Skeletal muscle tissue (tissue), 4 donors: ENCODE measurements around the gene KLK12. TPM values are rescaled to one million over a fixed set of nuclear protein-coding genes. Genes with fewer than 3 reads are reported as not detected.

Experiments
- H3K27ac ChIP-seq: one replicate; pipeline ENCODE4 v1.7.0; 2013; ENCODE audit warnings: mild to moderate bottlenecking, low read depth, low read length, inconsistent platforms
- H3K27me3 ChIP-seq, 3 donors: one replicate each; pipeline ENCODE4 v1.7.0; 2013; ENCODE audit warnings: low read length in 3 of 3; ENCODE audit not compliant: control insufficient read depth in 3 of 3, insufficient read depth in 3 of 3
- H3K36me3 ChIP-seq, 3 donors: one replicate each; pipeline ENCODE4 v1.7.0; 2013; ENCODE audit warnings: low read length in 3 of 3; ENCODE audit not compliant: control insufficient read depth in 3 of 3, insufficient read depth in 3 of 3
- H3K4me1 ChIP-seq, 3 donors: one replicate each; pipeline ENCODE4 v1.7.0; 2013; ENCODE audit warnings: low read length in 3 of 3, mild to moderate bottlenecking in 3 of 3; ENCODE audit not compliant: control insufficient read depth in 3 of 3, insufficient read depth in 3 of 3
- H3K4me3 ChIP-seq, 3 donors: one replicate each; pipeline ENCODE4 v1.7.0; 2013; ENCODE audit warnings: low read length in 3 of 3
- H3K9ac ChIP-seq, 3 donors: one replicate each; pipeline ENCODE4 v1.7.0; 2013; ENCODE audit warnings: low read length in 3 of 3, mild to moderate bottlenecking in 3 of 3, moderate library complexity in 2 of 3, low read depth in 1 of 3
- H3K9me3 ChIP-seq, 3 donors: one replicate each; pipeline ENCODE4 v1.7.0; 2013; ENCODE audit warnings: low read length in 3 of 3; ENCODE audit not compliant: control insufficient read depth in 3 of 3
- total RNA-seq: library from RNA; depleted of rRNA; stranded (reverse); fragments of >200 nt; gene quantifications from one replicate; pipeline ENCODE4 v1.2.3, GENCODE V29; 2014
- donor health status: Osteomylitis.

Gene KLK12
- total RNA-seq, 1 donor from 2014 or later, result not detected

DNA sequence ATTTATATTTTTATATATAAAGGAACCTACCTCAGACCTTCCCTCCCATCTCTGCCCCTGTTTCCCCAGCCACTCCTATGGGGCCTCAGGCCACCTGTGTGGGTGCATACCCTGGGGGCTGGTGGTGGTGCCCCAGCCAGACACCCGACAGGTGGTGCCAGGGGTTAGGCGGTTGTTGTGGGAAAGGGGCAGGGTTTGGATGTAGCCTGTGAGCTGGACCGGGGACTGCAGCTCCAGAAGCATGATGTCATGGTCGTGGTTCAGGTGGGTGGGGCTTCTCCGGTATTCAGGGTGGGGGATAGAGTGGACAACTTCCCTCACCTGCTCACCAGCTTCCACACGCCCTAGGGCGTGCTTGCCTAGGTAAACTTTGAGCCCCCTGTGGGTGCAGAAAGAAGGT is 24.9 kb upstream of the KLK12 start:
- peaks cover 10 to 20% (median 11%) of the 10 kb centered on the region in 3 donors for H3K27me3 ChIP-seq
- no peaks in the 10 kb centered on the region for H3K4me1 ChIP-seq
- no peak overlapping the region for H3K27ac ChIP-seq
- no peak overlapping the region for H3K4me3 ChIP-seq
- peaks cover 0 to 2% (median 0%) of the 10 kb centered on the region in 3 donors for H3K9me3 ChIP-seq
- H3K9ac ChIP-seq, result no peak overlapping the region
- H3K36me3 ChIP-seq, result no peaks in the 10 kb centered on the region

DNA sequence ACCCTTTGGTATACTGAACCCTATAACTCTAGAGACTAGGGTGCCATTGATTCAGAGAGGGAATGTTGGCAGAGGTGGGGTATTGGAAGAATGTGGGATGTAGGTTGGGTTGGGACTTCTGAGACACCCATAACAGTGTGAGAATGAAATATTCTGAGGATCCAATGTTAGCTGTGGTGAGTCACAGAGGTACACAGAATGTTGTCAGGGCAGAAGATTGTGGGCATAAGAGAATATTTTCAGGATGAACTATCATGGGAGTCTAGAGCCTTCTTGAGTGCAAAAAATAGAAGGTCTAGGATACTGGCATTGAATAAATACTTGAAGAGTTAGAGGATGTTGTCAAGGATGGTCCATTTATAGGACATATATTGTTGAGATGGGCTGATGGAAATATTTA is 21.1 kb upstream of the KLK12 start:
- no peak overlapping the region for H3K9ac ChIP-seq
- H3K9me3 ChIP-seq, result peaks cover 0 to 3% (median 0%) of the 10 kb centered on the region in 3 donors
- H3K4me1 ChIP-seq, result no peaks in the 10 kb centered on the region
- H3K4me3 ChIP-seq, result no peak overlapping the region
- no peak overlapping the region for H3K27ac ChIP-seq
- no peaks in the 10 kb centered on the region for H3K36me3 ChIP-seq
- H3K27me3 ChIP-seq, result peaks cover 0 to 11% (median 4%) of the 10 kb centered on the region in 3 donors

DNA sequence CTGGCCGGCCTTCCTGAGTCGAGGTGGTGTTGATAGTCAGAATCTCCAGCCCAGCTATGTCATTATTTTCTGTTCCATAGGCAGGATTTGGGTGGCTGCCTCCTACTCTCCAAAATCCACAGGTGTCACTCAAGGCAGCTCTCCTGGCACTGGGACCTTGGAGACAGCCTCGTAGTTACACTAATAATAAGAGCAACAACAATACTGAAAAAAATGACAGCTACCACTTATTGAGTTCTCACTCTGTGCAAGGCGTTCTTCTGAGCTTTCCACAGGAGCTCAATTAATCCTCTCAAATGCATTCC is 12.2 kb upstream of the KLK12 start:
- H3K27me3 ChIP-seq, result no peaks in the 10 kb centered on the region

DNA sequence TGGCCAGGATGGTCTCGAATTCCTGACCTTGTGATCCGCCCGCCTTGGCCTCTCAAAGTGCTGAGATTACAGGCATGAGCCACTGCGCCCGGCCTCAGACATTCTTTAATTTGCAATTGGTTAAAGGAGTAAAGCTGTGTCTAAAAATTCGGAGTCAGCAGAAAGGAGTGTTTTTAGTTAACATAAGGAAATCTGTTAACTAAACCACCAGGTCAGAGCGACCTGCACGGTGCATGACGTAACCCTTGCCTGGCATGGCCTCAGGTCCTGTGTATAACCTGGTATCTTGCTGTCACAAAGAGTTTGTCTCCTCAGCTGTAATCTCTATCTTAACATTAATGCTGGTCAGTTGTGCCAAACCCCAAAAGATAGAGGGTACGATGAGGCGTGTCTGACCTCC is 9.5 kb upstream of the KLK12 start:
- Histone ChIP-seq H3K27me3 (no peaks in the 10 kb centered on the region), H3K4me3 (no peak overlapping the region), H3K36me3 (no peaks in the 10 kb centered on the region), H3K9me3 (no peaks in the 10 kb centered on the region), H3K4me1 (no peaks in the 10 kb centered on the region), H3K27ac (no peak overlapping the region), H3K9ac (no peak overlapping the region)

More for the DNA sequence above, 12.2 kb upstream of the KLK12 start:
- Histone ChIP-seq H3K4me3 (no peak overlapping the region), H3K27ac (no peak overlapping the region), H3K9ac (no peak overlapping the region), H3K36me3 (no peaks in the 10 kb centered on the region), H3K9me3 (no peaks in the 10 kb centered on the region), H3K4me1 (no peaks in the 10 kb centered on the region)

DNA sequence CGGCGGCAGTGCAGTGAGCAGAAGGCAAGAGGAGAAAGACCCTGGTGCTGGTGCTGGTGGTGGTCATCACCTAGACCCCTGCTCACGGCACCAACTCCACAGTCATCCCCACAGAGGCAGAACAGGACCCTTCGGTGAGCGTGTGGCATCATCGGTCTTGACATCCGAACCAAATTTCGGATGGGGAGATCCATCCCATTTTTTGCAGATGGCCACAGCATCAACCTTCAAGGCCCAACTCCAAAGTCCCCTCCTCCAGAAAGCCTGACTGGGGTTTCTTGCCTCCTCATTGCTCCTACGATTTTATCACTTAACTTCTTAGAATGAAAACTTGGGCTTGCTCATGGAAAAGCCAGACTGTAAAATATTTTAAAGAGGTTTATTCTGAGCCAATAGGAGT is 8.7 kb upstream of the KLK12 start:
- Histone ChIP-seq H3K27me3 (no peaks in the 10 kb centered on the region), H3K27ac (no peak overlapping the region), H3K4me3 (no peak overlapping the region), H3K4me1 (no peaks in the 10 kb centered on the region), H3K36me3 (no peaks in the 10 kb centered on the region), H3K9ac (no peak overlapping the region), H3K9me3 (no peaks in the 10 kb centered on the region)

DNA sequence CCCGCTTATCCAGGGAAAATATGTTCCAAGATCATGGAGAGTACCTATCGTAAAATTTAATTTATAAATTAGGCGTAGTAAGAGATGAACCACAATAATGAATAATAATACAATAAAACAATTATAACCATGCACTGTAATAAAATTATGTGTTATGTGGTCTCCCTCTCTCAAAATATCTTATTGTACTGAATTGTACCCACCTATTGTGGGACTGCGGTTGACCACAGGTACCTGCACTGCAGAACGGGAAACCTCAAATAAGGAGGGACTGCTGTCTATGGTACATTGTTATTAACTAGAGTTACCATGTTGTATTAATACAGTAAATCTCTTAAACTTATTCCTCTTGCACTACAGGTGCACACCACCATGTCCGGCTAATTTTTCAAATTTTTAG is 5.3 kb upstream of the KLK12 start:
- H3K9me3 ChIP-seq, result no peaks in the 10 kb centered on the region
- H3K4me3 ChIP-seq, result no peak overlapping the region
- no peaks in the 10 kb centered on the region for H3K36me3 ChIP-seq
- H3K27ac ChIP-seq, result no peak overlapping the region
- H3K27me3 ChIP-seq, result no peaks in the 10 kb centered on the region
- no peaks in the 10 kb centered on the region for H3K4me1 ChIP-seq
- H3K9ac ChIP-seq, result no peak overlapping the region

DNA sequence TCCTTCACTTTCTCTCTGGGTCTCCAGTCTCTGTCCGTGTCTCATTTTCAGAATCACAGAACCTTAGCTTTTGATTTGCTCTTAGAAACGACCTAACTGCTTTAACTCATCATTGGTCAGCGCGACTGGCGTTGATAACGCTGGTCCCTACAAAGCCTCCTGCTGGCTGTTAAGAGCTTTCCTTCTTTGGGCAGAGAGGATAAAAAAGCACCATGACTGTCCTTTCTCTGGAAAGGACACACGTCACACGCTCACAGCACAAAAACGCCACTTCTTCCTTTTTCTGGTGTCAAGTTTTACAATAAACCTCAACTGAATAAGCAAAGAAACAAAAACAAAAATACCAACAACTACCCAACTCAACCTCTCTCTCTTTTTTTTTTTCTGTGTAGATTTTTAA is 1.7 kb upstream of the KLK12 start:
- Histone ChIP-seq H3K27ac (no peak overlapping the region), H3K9ac (no peak overlapping the region), H3K4me3 (no peak overlapping the region), H3K9me3 (peaks cover 0 to 2% (median 0%) of the 10 kb centered on the region in 3 donors), H3K4me1 (no peaks in the 10 kb centered on the region), H3K36me3 (no peaks in the 10 kb centered on the region), H3K27me3 (peaks cover 0 to 5% (median 0%) of the 10 kb centered on the region in 3 donors)

DNA sequence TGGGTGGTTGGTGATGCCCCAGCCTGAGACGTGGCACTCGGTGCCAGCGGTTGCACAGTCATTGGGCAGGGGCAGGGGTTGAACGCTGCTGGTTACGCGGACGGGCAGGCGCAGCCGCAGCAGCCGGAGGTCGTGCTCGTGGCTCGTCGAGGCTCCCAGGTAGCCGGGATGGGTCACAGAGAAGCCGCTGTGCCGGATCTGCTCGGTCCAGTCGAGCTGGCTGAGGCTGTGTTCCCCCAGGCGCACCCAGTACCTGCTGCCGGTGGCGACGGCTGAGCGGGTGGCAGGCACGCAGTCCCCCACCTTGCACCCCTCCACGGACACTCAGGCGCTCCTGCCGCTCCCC is 2.9 kb downstream of the KLK12 start:
- no peak overlapping the region for H3K27ac ChIP-seq
- H3K4me1 ChIP-seq, result no peaks in the 10 kb centered on the region
- H3K4me3 ChIP-seq, result no peak overlapping the region
- no peaks in the 10 kb centered on the region for H3K36me3 ChIP-seq
- H3K9me3 ChIP-seq, result peaks cover 0 to 2% (median 0%) of the 10 kb centered on the region in 3 donors
- peaks cover 4 to 14% (median 7%) of the 10 kb centered on the region in 3 donors for H3K27me3 ChIP-seq
- H3K9ac ChIP-seq, result no peak overlapping the region

DNA sequence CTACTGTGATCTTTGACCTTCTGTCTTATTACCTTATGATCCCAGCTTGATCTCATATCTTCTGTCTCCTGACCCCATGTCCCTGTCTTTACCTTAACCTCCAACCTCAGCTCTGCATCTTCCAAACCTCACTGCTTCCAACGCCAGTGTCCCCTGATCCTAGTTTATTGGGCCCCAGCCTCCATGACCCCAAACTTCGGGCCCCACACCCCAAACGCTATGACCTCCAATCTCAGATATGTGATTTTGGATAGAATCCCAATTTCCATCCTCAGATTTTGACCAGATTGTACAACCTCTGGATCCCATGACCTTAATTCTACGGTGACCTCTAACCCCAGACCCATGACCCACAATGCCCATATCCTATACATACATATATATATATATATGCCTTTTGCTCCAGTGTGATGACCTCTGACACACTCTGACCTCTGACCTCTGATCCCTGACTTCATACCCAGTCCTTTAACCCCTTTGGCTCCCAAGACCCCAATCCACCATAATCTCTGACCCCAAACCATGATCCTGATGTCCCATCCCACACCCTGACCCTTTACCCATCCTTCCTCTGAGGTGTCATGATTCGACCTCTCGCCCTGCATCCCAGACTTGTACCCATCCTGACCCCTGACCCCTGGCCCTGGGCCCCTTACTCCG is 3.5 kb downstream of the KLK12 start:
- Histone ChIP-seq H3K9me3 (peaks cover 0 to 2% (median 0%) of the 10 kb centered on the region in 3 donors), H3K9ac (no peak overlapping the region), H3K27ac (no peak overlapping the region), H3K4me1 (no peaks in the 10 kb centered on the region), H3K27me3 (peaks cover 4 to 17% (median 7%) of the 10 kb centered on the region in 3 donors), H3K4me3 (no peak overlapping the region), H3K36me3 (no peaks in the 10 kb centered on the region)

DNA sequence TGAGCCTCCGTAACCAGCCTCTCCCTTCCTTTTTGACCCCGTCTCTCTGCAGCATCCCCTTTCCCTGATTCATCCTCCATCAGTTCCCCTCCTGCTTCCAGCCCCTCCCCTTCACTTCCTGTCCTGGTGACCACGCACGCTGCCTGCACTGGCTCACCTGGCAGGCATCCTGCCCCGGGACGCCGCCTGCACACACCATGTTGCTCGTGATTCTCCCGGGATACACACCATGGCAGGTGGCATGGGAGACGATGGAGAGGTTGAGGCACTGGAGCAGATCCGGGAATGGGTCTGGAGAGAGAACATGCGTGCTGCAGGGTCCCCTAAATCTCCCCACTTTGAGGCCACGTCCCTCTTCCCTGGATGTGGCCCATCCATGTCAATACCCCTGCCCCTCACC is 4.2 kb downstream of the KLK12 start:
- Histone ChIP-seq H3K36me3 (no peaks in the 10 kb centered on the region), H3K27me3 (peaks cover 4 to 20% (median 11%) of the 10 kb centered on the region in 3 donors), H3K27ac (no peak overlapping the region), H3K4me1 (no peaks in the 10 kb centered on the region), H3K9ac (no peak overlapping the region), H3K9me3 (peaks cover 0 to 2% (median 0%) of the 10 kb centered on the region in 3 donors), H3K4me3 (no peak overlapping the region)
